Loucy (cell line): ENCODE measurements around the gene DIS3.

ENCODE experiments used
- EZH2phosphoT487 ChIP-seq: fragments of 200-600 bp; IDR thresholded peaks from 2 replicates; pipeline ENCODE4 v1.6.1; 2018; ENCODE audit warnings: antibody characterized with exemption, mild to moderate bottlenecking, moderate library complexity, borderline replicate concordance
- TF ChIP-seq, protein P1 (sequence below): fragments of 200-600 bp; sonication (generic); conservative IDR thresholded peaks from 2 replicates; pipeline ENCODE4 v1.5.1; 2014; ENCODE audit warnings: mild to moderate bottlenecking, antibody characterized with exemption, low read length

DNA sequence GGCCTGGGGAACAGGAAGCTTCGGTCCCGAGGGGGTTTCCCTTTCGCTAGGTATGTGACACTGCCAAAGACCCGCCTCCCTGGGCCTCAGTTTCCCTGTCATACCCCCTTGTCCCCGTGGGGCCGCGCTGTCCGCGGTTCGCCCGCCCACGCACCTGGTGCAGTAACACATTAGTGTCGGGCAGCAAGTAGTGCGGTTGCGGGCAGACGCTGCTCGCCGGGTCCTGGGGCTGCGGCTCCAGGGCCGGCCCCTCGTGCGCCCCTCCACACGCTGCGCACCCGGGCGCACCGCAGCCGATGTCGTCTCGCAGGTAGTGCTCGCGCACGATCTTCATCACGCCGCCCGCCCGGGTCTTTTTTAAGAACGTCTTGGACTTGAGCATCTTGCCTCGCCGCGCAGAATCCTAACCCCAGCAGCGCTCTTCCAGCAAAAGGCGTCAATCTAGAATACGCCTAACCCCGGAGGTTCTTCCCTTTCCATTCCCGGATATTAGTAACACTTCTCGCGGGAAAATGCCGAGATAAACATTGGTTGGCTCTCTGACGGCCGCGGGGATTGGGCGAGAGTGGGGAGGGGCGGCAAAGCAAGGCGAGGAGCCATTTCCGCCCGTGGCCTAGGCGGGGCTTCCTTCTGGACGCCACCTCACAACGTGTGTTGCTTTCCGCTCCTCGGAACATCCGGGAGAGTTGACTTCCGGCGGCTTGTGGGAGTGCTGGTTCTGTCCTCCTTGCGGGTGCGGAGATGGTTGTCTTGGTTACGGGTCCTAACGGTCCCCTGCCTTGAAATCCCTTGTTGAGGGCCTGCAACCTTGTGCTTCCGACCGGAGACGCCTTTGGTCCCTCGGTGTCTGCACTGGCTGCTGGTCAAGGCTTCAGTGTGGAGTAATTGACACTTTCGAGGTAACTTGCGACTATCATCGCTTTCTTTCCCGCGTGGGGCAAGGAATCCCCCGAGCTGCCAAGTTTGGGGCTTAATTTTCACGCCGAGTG, at the start of gene DIS3, which contains the start of gene PIBF1:
- TF ChIP-seq, protein P1, sequence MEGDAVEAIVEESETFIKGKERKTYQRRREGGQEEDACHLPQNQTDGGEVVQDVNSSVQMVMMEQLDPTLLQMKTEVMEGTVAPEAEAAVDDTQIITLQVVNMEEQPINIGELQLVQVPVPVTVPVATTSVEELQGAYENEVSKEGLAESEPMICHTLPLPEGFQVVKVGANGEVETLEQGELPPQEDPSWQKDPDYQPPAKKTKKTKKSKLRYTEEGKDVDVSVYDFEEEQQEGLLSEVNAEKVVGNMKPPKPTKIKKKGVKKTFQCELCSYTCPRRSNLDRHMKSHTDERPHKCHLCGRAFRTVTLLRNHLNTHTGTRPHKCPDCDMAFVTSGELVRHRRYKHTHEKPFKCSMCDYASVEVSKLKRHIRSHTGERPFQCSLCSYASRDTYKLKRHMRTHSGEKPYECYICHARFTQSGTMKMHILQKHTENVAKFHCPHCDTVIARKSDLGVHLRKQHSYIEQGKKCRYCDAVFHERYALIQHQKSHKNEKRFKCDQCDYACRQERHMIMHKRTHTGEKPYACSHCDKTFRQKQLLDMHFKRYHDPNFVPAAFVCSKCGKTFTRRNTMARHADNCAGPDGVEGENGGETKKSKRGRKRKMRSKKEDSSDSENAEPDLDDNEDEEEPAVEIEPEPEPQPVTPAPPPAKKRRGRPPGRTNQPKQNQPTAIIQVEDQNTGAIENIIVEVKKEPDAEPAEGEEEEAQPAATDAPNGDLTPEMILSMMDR = peak; percentile 22; the same call in 1 of the 2 replicates
- no peak for TF ChIP-seq EZH2phosphoT487
